DMS53 (cell line): ENCODE results near the gene SAP25.

Source experiments
- DNase-seq: peaks from one replicate; lab custom pipeline; 2025; lab: John Stamatoyannopoulos, UW

The SAP25 gene

GRCh38 chr7:100573691-100574361 is at the start of gene SAP25:
TSS of gene SAP25 (minus strand) at chr7:100573900. CDS start at chr7:100573742, 158 bp downstream.
- no peak for DNase-seq

DNA sequence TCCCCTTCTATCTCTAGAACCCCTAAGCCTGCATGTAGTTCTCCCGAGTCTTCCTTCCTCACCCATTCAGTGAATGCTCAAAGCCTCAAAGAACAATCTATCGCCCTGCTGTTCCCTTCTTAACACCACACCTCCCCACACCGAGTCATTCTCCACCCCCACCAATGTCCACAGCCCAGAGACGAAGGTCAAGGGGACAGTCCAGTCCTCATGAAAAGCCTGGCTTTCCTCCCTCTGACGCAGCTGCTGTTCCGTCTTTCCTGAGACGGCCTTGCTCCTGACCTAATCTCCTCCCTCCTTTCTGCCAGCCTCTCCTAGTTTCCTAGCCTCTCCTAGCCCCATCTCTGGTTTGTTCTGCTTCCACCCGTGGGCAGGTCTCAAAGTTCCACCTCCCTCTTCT is 47.9 kb upstream of the SAP25 start:
- DNase-seq: no peak

DNA sequence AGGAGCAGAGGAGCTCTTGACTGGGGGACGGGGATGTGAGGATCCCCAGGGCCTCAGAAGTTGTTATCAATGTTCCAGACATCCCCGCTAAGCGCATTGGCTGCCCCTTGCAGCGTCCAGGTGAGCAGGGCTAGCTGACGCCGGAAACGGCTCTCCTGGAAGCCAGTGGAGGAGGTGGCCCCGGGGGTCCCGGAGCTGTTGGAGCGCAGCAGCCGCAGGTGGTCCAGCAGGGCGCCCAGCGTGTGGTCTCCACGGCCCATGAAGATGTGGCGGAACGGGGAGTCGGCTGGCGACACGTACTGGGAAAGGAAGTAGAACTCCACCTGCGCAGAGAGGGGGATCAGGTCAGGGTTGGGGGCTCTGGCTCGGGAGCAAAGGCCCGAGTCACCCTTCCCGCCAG is 47.1 kb upstream of the SAP25 start:
- DNase-seq: no peak

DNA sequence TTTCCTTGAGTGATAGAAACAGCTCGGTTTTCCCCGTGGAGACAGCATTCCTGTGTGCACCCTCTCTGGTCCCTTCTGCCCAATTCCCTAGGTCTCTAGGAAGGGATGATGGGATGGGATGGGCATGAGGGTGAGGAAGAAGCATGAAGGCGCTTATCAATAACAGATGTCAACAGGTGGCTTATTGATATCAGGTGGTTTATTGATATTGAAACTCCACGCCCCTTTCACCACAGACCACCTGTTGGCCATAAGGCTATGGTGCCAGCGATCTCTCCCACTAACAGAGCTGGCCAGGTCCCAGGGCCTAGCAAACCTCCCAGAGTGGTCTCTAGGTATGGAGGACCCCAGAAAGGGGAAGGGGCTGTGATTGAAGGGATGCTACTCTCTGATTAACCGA is 46.5 kb upstream of the SAP25 start:
- DNase-seq: no peak

DNA sequence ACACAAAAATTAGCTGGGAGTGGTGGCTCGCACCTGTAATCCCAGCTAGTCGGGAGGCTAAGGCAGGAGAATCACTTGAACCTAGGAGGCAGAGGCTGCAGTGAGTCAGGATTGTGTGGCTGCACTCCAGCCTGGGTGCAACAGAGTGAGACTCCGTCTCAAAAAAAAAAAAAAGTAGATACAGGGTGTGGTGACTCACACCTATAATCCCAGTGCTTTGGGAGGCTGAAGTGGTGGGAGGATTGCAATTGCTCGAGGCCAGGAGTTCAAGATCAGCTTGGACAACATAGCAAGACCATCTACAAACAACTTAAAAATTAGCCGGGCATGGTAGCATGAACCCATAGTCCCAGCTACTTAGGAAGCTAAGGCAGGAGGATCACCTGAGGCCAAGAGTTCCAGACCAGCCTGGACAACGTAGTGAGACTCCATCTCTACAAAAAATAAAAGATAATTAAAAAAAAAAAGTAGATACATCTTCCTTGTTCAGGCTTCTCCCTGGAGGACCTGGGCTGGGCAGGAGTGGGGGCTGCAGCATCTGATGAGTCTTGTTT is 40.7 kb upstream of the SAP25 start:
- no peak for DNase-seq

DNA sequence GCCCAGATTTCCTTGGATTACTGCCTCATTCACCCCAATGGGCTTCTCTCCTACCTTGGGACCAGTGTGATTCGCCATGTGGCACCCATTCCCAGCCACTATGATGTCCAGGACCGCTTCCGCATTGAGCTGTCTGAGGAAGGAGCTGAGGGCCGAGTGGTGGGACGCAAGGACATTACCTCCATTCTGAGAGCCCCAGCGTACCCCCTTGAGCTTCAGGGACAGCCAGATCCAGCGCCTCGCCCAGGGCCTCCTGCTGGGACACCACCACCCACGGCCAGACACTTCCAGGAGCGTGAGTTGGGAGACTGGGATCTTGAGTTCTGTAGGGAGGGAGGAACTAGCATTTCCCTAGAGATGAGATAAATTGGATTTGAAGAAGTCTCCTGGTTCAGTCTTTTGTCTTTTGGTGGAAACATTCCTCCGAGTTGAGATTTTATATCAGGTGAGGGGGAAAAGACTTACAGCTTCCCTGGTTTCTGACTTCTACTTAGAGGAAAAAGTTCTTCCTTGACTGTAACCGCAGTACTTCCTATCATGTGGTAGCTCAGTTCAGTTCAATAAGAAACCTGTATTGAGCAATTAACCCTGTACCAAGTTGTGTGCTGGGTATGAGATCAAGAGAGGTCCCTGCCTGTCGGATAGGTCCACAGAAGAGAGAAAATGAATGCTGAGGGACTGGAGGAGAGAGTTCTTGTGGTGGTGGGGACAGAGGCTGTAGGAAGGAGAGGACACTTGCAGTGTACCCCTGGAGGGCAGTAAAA is 39.9 kb upstream of the SAP25 start:
- no peak for DNase-seq

- peak; percentile 59 for DNase-seq
These were observed 39.2 kb upstream of the SAP25 start for GRCh38 chr7:100612730-100613390.

DNA sequence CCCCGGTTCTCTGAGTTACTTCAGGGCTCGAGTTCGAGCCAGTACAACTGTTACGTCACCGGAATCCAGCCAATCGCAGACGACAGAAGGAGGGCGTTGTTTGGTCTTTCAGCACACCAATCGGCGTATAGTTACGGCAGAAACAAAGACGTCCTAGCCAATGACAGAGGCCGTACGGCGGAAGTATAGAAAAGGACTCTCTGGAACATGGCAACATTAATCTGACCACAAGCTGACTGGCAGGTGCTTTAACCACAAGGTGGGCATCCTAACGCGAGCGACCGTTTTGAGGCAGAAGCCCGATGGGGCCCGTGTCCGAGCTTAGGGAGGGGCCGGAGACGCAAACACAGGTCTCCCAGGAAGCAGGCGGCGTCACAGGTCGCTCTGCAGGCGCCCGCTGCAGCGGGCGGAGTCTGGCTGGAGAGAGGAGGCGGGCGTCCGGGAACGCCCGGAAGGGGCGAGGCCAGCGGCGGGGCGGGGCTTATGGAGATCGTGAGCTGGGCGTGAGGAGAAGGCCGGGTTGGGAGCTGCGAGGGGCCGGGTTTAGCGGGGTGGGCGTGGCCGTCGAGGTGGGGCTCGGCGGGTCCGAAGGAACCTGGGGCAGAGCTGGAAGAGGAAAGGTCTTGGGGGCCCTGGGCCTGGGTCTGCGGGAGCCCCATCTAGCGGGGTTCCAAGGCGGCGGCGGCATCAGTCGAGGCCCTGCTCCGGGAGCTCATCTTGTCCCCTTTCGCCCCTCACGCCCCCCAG is 38.5 kb upstream of the SAP25 start, which contains the start of gene MOSPD3:
TSS of gene MOSPD3 (plus strand) at position 558 of the 747 bp plus-strand sequence. CDS start 252 bp downstream, outside the sequence.
- DNase-seq: peak; percentile 100

DNA sequence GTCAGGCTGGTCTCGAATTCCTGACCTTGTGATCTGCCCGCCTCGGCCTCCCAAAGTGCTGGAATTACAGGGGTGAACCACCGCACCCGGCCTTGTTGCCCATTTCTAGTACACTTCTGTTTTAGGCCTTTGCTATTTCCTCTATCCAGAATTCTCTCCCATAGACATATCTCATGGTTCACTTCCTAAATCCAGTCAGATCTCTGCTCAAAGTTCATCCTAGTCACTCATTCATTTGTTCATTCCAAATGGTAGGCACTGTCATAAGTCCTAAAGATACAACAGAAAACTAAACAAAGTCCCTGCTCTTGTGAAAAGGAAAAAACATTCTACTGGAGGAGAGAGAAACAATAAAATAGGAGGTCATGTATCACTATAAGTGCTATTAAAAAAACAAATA is 36.3 kb upstream of the SAP25 start:
- no peak for DNase-seq

DNA sequence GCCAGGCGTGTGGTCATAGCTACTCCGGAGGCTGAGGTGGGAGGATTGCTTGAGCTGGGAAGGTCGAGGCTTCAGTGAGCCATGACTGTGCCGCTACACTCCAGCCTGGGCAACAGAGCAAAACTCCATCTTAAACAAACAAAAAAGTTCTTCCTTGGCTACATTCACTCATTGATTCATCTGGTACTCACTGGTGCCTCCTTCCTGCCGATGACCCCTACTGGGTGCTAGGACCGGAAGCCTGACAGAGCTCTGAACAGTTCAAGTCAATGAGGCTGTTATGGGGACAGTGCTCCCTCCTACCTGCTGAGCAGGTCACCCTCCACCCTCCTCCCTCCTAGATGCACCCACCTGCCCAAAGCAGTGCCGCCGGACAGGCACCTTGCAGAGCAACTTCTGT is 33.4 kb upstream of the SAP25 start:
- no peak for DNase-seq

GRCh38 chr7:100606313-100606712 is 32.6 kb upstream of the SAP25 start:
- no peak for DNase-seq

- DNase-seq: peak; percentile 68
These were observed 31.5 kb upstream of the SAP25 start for GRCh38 chr7:100604976-100605911.

- peak; percentile 86 for DNase-seq
These were observed 30.6 kb upstream of the SAP25 start for GRCh38 chr7:100604028-100604975.

DNA sequence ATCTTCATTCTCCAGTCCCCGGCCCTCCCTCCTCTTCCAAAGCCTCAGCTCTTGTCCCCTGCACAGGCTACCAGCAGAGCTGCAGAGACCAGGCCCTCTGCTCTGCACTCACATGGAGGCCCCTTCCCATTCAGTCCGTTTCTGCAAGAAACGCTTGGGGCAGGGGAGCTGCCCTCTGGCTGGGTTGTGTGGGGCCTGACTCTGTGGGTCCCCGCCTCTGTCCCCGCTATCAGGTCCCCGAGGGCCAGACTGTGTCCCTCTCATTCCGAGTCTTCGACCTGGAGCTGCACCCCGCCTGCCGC is 30.0 kb upstream of the SAP25 start:
- DNase-seq: peak; percentile 70

- peak; percentile 55 for DNase-seq
These were observed 29.4 kb upstream of the SAP25 start for GRCh38 chr7:100602889-100603725.

DNA sequence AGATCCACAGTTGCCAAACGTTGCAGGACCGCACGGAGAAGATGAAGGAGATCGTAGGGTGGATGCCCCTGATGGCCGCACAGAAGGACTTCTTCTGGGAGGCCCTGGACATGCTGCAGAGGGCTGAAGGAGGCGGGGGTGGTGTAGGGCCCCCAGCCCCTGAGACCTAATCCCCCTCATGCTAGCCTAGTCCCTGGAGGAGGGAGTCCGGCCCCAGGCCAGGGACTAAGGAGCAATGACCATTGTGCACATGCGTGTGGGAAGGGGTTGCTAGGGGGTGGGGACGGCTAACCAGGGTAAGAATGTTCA is 27.0 kb upstream of the SAP25 start:
- DNase-seq: no peak

- DNase-seq: no peak
These were observed 26.4 kb upstream of the SAP25 start for GRCh38 chr7:100599911-100600729.

DNA sequence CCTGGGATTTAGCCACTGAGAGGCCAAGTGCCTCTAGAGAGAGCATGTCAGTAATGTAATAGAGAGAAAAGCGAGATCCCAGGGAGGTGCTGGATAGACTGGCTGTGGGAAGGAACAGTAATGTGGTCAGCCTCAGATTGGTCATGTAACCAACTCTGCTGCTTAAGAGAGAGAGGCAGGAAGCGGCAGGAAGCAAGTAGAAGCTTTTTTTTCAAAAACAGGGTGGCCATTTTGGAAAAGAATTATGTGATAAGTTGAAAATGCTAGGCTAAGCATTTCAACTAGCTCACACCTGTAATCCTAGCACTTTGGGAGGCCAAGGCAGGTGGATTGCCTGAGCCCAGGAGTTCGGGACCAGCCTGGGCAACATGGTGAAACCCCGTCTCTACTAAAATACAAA is 24.7 kb upstream of the SAP25 start:
- no peak for DNase-seq
